ENCODE results near the gene RANBP17.

DNA sequence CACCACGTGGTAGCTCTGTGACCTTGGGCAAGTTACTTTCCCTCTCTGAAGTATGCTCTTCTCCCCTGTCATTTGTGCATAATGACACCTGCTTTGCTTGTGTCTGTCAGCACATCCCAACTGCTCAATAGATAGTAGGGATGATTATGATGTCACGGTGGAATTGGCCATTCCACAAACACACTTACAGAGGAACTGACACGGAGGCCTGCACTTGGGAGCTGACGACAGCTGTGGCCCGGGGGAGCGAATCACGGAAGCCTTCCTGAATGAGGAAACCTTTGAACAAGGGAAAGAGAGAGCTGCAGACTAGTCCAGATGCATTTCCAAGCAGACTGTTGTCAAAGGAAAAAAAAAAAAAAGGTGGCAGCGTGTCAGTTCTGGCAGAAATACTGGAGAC is 468.2 kb downstream of the RANBP17 start:
- TF ChIP-seq EZH2 (IDR thresholded peaks at IDR 0.05; ENCODE audit: insufficient read depth, poor library complexity, severe bottlenecking) (no peak), EZH2phosphoT487 (IDR thresholded peaks at IDR 0.05; ENCODE audit: insufficient read depth, low read depth) (no peak)
